Fibroblast of lung (primary cell): Measurements from ENCODE around the gene ACTL10. TPM values are rescaled to one million over a fixed set of nuclear protein-coding genes. Genes with fewer than 3 reads are reported as not detected.

Experiments used
- DNase-seq, 2 donors: peaks; one replicate each; pipeline versions ENCODE4 v3.0.0 to v3.0.0-alpha.2; 2010; ENCODE audit warnings: low read depth in 2 of 2
- H2AFZ ChIP-seq: 2 replicates; pipeline ENCODE4 v1.5.1; 2012; ENCODE audit warnings: low read length, control low read depth, inconsistent platforms
- H3K27ac ChIP-seq: 2 replicates; pipeline ENCODE4 v1.5.1; 2011; ENCODE audit warnings: low read length, control low read depth; ENCODE audit not compliant: insufficient read depth
- H3K27me3 ChIP-seq: 2 replicates; pipeline ENCODE4 v1.5.1; 2011; ENCODE audit warnings: mild to moderate bottlenecking, low read length; ENCODE audit not compliant: control insufficient read depth, insufficient read depth
- H3K36me3 ChIP-seq: 2 replicates; pipeline ENCODE4 v1.5.1; 2011; ENCODE audit warnings: low read length; ENCODE audit not compliant: control insufficient read depth, insufficient read depth
- H3K4me1 ChIP-seq: 2 replicates; pipeline ENCODE4 v1.5.1; 2011; ENCODE audit warnings: low read length; ENCODE audit not compliant: control insufficient read depth, insufficient read depth; ENCODE audit errors: extremely low read depth
- H3K4me2 ChIP-seq: 2 replicates; pipeline ENCODE4 v1.5.1; 2011; ENCODE audit warnings: low read length, control low read depth; ENCODE audit not compliant: insufficient read depth; ENCODE audit errors: extremely low read depth
- H3K4me3 ChIP-seq, 4 experiments: fragments of 200-600 bp in 1 of 4; sonication (generic) in 1 of 4; replicated peaks in 1 of 4; 2 replicates each; pipeline ENCODE4 v1.5.1; 2011 to 2016; ENCODE audit warnings: low read length in 4 of 4, low read depth in 3 of 4, mild to moderate bottlenecking in 3 of 4, control low read depth in 2 of 4, inconsistent platforms in 1 of 4, mixed read lengths in 1 of 4; ENCODE audit not compliant: insufficient read depth in 1 of 4; ENCODE audit errors: control extremely low read depth in 1 of 4
- H3K79me2 ChIP-seq: 2 replicates; pipeline ENCODE4 v1.5.1; 2012; ENCODE audit warnings: mild to moderate bottlenecking, low read length, inconsistent platforms; ENCODE audit not compliant: control insufficient read depth, insufficient read depth
- H3K9ac ChIP-seq: 2 replicates; pipeline ENCODE4 v1.5.1; 2011; ENCODE audit warnings: mild to moderate bottlenecking, low read length, control low read depth; ENCODE audit not compliant: insufficient read depth
- H3K9me3 ChIP-seq: 2 replicates; pipeline ENCODE4 v1.5.1; 2012; ENCODE audit warnings: low read depth, low read length; ENCODE audit not compliant: control insufficient read depth, insufficient read depth
- H4K20me1 ChIP-seq: 2 replicates; pipeline ENCODE4 v1.5.1; 2011; ENCODE audit warnings: low read length; ENCODE audit not compliant: control insufficient read depth, insufficient read depth; ENCODE audit errors: extremely low read depth
- EZH2 ChIP-seq: IDR thresholded peaks from 2 replicates; pipeline ENCODE4 v1.5.1; 2012; ENCODE audit warnings: low read length, control low read depth, mild to moderate bottlenecking; ENCODE audit errors: missing control alignments
- polyA plus RNA-seq, 2 donors: library from polyadenylated mRNA; depleted of rRNA in 1 of 2; stranded (reverse) in 1 of 2; unstranded in 1 of 2; fragments of >200 nt; gene quantifications; 2 replicates each; pipeline ENCODE4 v1.2.1, GENCODE V29; 2011 to 2012; ENCODE audit warnings: missing spikeins in 1 of 2
- total RNA-seq: library from RNA; depleted of rRNA; stranded (reverse); fragments of >200 nt; gene quantifications from 2 replicates; pipeline ENCODE4 v1.2.1, GENCODE V29; 2014
- TF ChIP-seq, protein P1 (sequence below), 2 donors: IDR thresholded peaks in 1 of 2; conservative IDR thresholded peaks in 1 of 2; 1 replicate in 1 of 2; 2 replicates in 1 of 2; pipeline ENCODE4 v1.5.1; 2011 to 2012; ENCODE audit warnings: low read length in 2 of 2, control low read depth in 1 of 2, inconsistent platforms in 1 of 2, low read depth in 1 of 2, mild to moderate bottlenecking in 1 of 2

Gene ACTL10
- total and polyA plus RNA-seq, 2 donors (not counting 1 experiment from before 2014, with no cell fraction given), result 0.32 to 2.0 TPM

- Histone ChIP-seq H3K27me3 (no peaks in the 10 kb centered on the region), H3K4me2 (no peak overlapping the region), H3K4me3 (no peak overlapping the region), H2AFZ (no peak overlapping the region), H3K27ac (no peak overlapping the region), H3K9ac (no peak overlapping the region), H3K36me3 (no peaks in the 10 kb centered on the region), H3K79me2 (no peaks in the 10 kb centered on the region), H3K9me3 (no peaks in the 10 kb centered on the region), H3K4me1 (no peaks in the 10 kb centered on the region), H4K20me1 (no peaks in the 10 kb centered on the region)
- no peak for DNase-seq
- TF ChIP-seq, protein P1, sequence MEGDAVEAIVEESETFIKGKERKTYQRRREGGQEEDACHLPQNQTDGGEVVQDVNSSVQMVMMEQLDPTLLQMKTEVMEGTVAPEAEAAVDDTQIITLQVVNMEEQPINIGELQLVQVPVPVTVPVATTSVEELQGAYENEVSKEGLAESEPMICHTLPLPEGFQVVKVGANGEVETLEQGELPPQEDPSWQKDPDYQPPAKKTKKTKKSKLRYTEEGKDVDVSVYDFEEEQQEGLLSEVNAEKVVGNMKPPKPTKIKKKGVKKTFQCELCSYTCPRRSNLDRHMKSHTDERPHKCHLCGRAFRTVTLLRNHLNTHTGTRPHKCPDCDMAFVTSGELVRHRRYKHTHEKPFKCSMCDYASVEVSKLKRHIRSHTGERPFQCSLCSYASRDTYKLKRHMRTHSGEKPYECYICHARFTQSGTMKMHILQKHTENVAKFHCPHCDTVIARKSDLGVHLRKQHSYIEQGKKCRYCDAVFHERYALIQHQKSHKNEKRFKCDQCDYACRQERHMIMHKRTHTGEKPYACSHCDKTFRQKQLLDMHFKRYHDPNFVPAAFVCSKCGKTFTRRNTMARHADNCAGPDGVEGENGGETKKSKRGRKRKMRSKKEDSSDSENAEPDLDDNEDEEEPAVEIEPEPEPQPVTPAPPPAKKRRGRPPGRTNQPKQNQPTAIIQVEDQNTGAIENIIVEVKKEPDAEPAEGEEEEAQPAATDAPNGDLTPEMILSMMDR (conservative IDR thresholded peaks at IDR 0.05 in 1 of 2, IDR thresholded peaks at IDR 0.05 in 1 of 2; ENCODE audit: low read depth in 1 of 2, low read length in 2 of 2), result no peak
- TF ChIP-seq EZH2, result no peak
Observed at GRCh38 chr20:33624399-33624798, 42.3 kb upstream of the ACTL10 start.

GRCh38 chr20:33626190-33626589 is 40.6 kb upstream of the ACTL10 start:
- no peaks in the 10 kb centered on the region for H3K9me3 ChIP-seq
- no peak for DNase-seq
- H2AFZ ChIP-seq, result no peak overlapping the region
- no peaks in the 10 kb centered on the region for H3K36me3 ChIP-seq
- no peak overlapping the region for H3K4me3 ChIP-seq
- no peak for TF ChIP-seq EZH2
- TF ChIP-seq, protein P1 (conservative IDR thresholded peaks at IDR 0.05 in 1 of 2, IDR thresholded peaks at IDR 0.05 in 1 of 2; ENCODE audit: low read depth in 1 of 2, low read length in 2 of 2), result no peak
- H3K4me2 ChIP-seq, result no peak overlapping the region
- H3K27ac ChIP-seq, result no peak overlapping the region
- no peak overlapping the region for H3K9ac ChIP-seq
- no peaks in the 10 kb centered on the region for H3K27me3 ChIP-seq
- H3K79me2 ChIP-seq, result no peaks in the 10 kb centered on the region
- H3K4me1 ChIP-seq, result no peaks in the 10 kb centered on the region
- no peaks in the 10 kb centered on the region for H4K20me1 ChIP-seq

DNA sequence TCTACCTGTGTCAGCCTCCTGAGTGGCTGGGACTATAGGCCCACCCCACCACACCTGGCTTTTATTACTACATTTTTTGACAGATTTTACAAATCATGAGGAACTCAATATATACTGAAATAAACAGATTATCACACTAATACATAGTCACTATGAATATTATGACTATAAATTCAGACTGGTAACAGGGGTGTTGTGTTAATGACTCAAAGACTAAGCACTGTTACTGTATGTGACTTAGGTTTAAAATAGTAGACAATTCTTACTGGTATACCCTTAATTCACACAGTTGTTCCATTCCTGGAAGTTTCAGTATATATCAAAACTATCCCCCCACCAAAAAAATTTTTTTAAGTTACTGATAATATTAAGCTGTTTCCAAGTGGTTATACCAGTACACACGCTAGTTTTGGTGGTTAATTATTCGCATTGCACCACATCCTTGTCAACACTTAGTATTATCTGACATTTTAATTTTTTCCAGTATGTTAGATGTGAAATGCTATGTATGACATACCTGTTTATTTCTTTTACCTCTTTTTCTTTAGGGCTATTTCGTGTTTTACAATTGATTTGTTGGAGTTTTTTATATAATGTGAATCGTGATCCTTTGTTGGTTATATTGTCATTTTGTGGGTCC is 39.0 kb upstream of the ACTL10 start:
- no peak overlapping the region for H3K4me3 ChIP-seq
- H2AFZ ChIP-seq, result no peak overlapping the region
- TF ChIP-seq, protein P1 (conservative IDR thresholded peaks at IDR 0.05 in 1 of 2, IDR thresholded peaks at IDR 0.05 in 1 of 2; ENCODE audit: low read depth in 1 of 2, low read length in 2 of 2), result no peak
- no peak for TF ChIP-seq EZH2
- no peaks in the 10 kb centered on the region for H3K9me3 ChIP-seq
- H3K4me2 ChIP-seq, result no peak overlapping the region
- H4K20me1 ChIP-seq, result no peaks in the 10 kb centered on the region
- no peak for DNase-seq
- H3K79me2 ChIP-seq, result no peaks in the 10 kb centered on the region
- H3K27ac ChIP-seq, result no peak overlapping the region
- no peaks in the 10 kb centered on the region for H3K4me1 ChIP-seq
- H3K9ac ChIP-seq, result no peak overlapping the region
- H3K36me3 ChIP-seq, result no peaks in the 10 kb centered on the region
- no peaks in the 10 kb centered on the region for H3K27me3 ChIP-seq
